AG08396 (cell line): ENCODE measurements around the gene DNAJB8.

Experiments used
- DNase-seq: peaks from one replicate; pipeline ENCODE4 v3.0.0; 2012; ENCODE audit warnings: low spot score, mixed read lengths

DNAJB8 gene

GRCh38 chr3:128464188-128464587, 2.5 kb downstream of the DNAJB8 start:
- DNase-seq, result no peak

- DNase-seq, result no peak
Observed at GRCh38 chr3:128463771-128464170, 2.9 kb downstream of the DNAJB8 start.

GRCh38 chr3:128463354-128463753, 3.3 kb downstream of the DNAJB8 start:
- DNase-seq, result no peak

GRCh38 chr3:128462931-128463330, 3.8 kb downstream of the DNAJB8 start:
- no peak for DNase-seq

GRCh38 chr3:128462341-128462910, 4.3 kb downstream of the DNAJB8 start:
- no peak for DNase-seq

GRCh38 chr3:128461731-128462130, 5.0 kb downstream of the DNAJB8 start:
- no peak for DNase-seq

GRCh38 chr3:128459461-128459820, 7.2 kb downstream of the DNAJB8 start:
- no peak for DNase-seq

GRCh38 chr3:128458746-128459460, 7.8 kb downstream of the DNAJB8 start:
- DNase-seq, result no peak

- DNase-seq, result no peak
Observed at GRCh38 chr3:128457937-128458336, 8.8 kb downstream of the DNAJB8 start.

GRCh38 chr3:128456776-128457715, 9.6 kb downstream of the DNAJB8 start:
- DNase-seq, result no peak

GRCh38 chr3:128455786-128456748, 10.6 kb downstream of the DNAJB8 start:
- DNase-seq, result no peak

- DNase-seq, result no peak
Observed at GRCh38 chr3:128455116-128455515, 11.6 kb downstream of the DNAJB8 start.

- DNase-seq, result no peak
Observed at GRCh38 chr3:128454310-128454618, 12.4 kb downstream of the DNAJB8 start.

- DNase-seq, result no peak
Observed at GRCh38 chr3:128453501-128454309, 13.0 kb downstream of the DNAJB8 start.

GRCh38 chr3:128452678-128453275, 13.9 kb downstream of the DNAJB8 start:
- no peak for DNase-seq

- no peak for DNase-seq
Observed at GRCh38 chr3:128452120-128452519, 14.6 kb downstream of the DNAJB8 start.

- no peak for DNase-seq
Observed at GRCh38 chr3:128449111-128449638, 17.5 kb downstream of the DNAJB8 start.

GRCh38 chr3:128448491-128448890, 18.2 kb downstream of the DNAJB8 start:
- DNase-seq, result no peak

- no peak for DNase-seq
Observed at GRCh38 chr3:128447561-128448013, 19.1 kb downstream of the DNAJB8 start.

GRCh38 chr3:128446821-128447220, 19.9 kb downstream of the DNAJB8 start:
- no peak for DNase-seq
